K562 (cell line): Measurements from ENCODE around the gene DERL3. TPM values are rescaled to one million over a fixed set of nuclear protein-coding genes. Genes with fewer than 3 reads are reported as not detected.

Experiments used
- ATAC-seq: fragments of 200-7000 bp; cut with Tn5 transposase; 3 replicates; pipeline ENCODE4 v1.9.1; 2020; ENCODE audit warnings: moderate library complexity
- BruUV-seq: library from RNA; stranded (reverse); fragments of 400-500 nt; replicated peaks from 2 replicates; lab custom pipeline; 2021; lab: Mats Ljungman, UMichigan
- CTCF ChIA-PET: fragments of 300-600 bp; formaldehyde crosslinking; extraction: SDS; loops from one replicate; lab custom pipeline; 2021; ENCODE audit warnings: low intra/inter-chr PET ratio; lab: Yijun Ruan, JAX
- POLR2A ChIA-PET: fragments of 300-600, 350-650 bp; sonication (Branson Sonifier 250); formaldehyde crosslinking; extraction: SDS; loops from one replicate; lab custom pipeline; 2021; ENCODE audit warnings: antibody characterized with exemption, inconsistent platforms; lab: Yijun Ruan, JAX
- DNase-seq, 4 experiments: peaks; one replicate each; pipeline versions ENCODE4 v3.0.0 to v3.0.0-alpha.2; 2011 to 2018; ENCODE audit warnings: low spot score in 3 of 4, mixed read lengths in 3 of 4; ENCODE audit errors: extremely low read depth in 1 of 4
- FAIRE-seq: peaks from 2 replicates; lab custom pipeline; 2011; peaks lifted over from hg19 to GRCh38; lab: Jason Lieb, UNC
- H2AFZ ChIP-seq: 2 replicates; pipeline ENCODE4 v1.6.0; 2011; ENCODE audit warnings: low read depth, low read length, control low read depth, inconsistent platforms
- H3K27ac ChIP-seq: fragments of 200-600 bp; 3 replicates; pipeline ENCODE4 v1.8.0; 2011; ENCODE audit warnings: low read depth, mild to moderate bottlenecking, control low read depth, inconsistent platforms, low read length, moderate library complexity, mixed read lengths; ENCODE audit errors: extremely low read depth
- H3K27me3 ChIP-seq, 2 experiments: fragments of 300-600 bp in 1 of 2; 2 replicates in 1 of 2; 3 replicates in 1 of 2; pipeline versions ENCODE4 v1.6.0 to v1.8.0; 2011; ENCODE audit warnings: inconsistent platforms in 2 of 2, low read length in 2 of 2, mild to moderate bottlenecking in 1 of 2, mixed read lengths in 1 of 2, moderate library complexity in 1 of 2; ENCODE audit not compliant: control insufficient read depth in 2 of 2, insufficient read depth in 2 of 2
- H3K36me3 ChIP-seq: fragments of 300-600 bp; 3 replicates; pipeline ENCODE4 v1.8.0; 2011; ENCODE audit warnings: mild to moderate bottlenecking, low read length, inconsistent platforms; ENCODE audit not compliant: control insufficient read depth, insufficient read depth
- H3K4me1 ChIP-seq, 2 experiments: fragments of 200-600 bp in 1 of 2; replicated peaks in 1 of 2; 2 replicates in 1 of 2; 3 replicates in 1 of 2; pipeline versions ENCODE4 v1.5.1 to v1.8.0; 2011; ENCODE audit warnings: inconsistent platforms in 2 of 2, low read length in 2 of 2, mild to moderate bottlenecking in 1 of 2, mixed read lengths in 1 of 2, moderate library complexity in 1 of 2; ENCODE audit not compliant: control insufficient read depth in 2 of 2, insufficient read depth in 2 of 2
- H3K4me2 ChIP-seq: 2 replicates; pipeline ENCODE4 v1.6.1; 2011; ENCODE audit warnings: low read length, control low read depth, inconsistent platforms, mixed read lengths; ENCODE audit not compliant: insufficient read depth
- H3K4me3 ChIP-seq: fragments of 200-600 bp; sonication (generic), shearing (Covaris generic); 2 replicates; pipeline ENCODE4 v1.5.1; 2016; ENCODE audit warnings: control low read depth, inconsistent platforms
- H3K79me2 ChIP-seq: fragments of 200-600 bp; 3 replicates; pipeline ENCODE4 v1.8.0; 2011; ENCODE audit warnings: low read length, inconsistent platforms; ENCODE audit not compliant: control insufficient read depth, insufficient read depth
- H3K9ac ChIP-seq, 2 experiments: 2 replicates each; pipeline versions ENCODE4 v1.6.0 to v1.6.1; 2011; ENCODE audit warnings: low read depth in 2 of 2, low read length in 2 of 2, control low read depth in 1 of 2, inconsistent platforms in 1 of 2, mild to moderate bottlenecking in 1 of 2, mixed read lengths in 1 of 2; ENCODE audit not compliant: insufficient read depth in 1 of 2
- H3K9me1 ChIP-seq: one replicate; pipeline ENCODE4 v1.6.0; 2011; ENCODE audit warnings: inconsistent platforms, mild to moderate bottlenecking, low read length, moderate library complexity; ENCODE audit not compliant: control insufficient read depth, insufficient read depth
- H3K9me3 ChIP-seq: replicated peaks from 2 replicates; pipeline ENCODE4 v1.5.1; 2011; ENCODE audit warnings: low read depth, low read length, inconsistent platforms; ENCODE audit not compliant: control insufficient read depth, insufficient read depth
- H4K20me1 ChIP-seq: replicated peaks from 2 replicates; pipeline ENCODE4 v1.6.1; 2011; ENCODE audit warnings: low read length, inconsistent platforms, mixed read lengths; ENCODE audit not compliant: control insufficient read depth, insufficient read depth
- ATF4 ChIP-seq: fragments of 450-650 bp; formaldehyde crosslinking; IDR thresholded peaks from 2 replicates; pipeline ENCODE4 v1.4.0; 2022; ENCODE audit warnings: mild to moderate bottlenecking, moderate library complexity
- BHLHE40 ChIP-seq: IDR thresholded peaks from 2 replicates; pipeline ENCODE4 v1.6.1; 2011; ENCODE audit warnings: low read length, improper control_type of control experiment
- CREBBP ChIP-seq: IDR thresholded peaks from one replicate; pipeline ENCODE4 v1.6.1; 2012; ENCODE audit warnings: low read depth, mild to moderate bottlenecking, control low read depth, inconsistent platforms, low read length
- MAFF ChIP-seq: IDR thresholded peaks from 2 replicates; pipeline ENCODE4 v1.6.1; 2012; ENCODE audit warnings: low read length, improper control_type of control experiment
- MTA1 ChIP-seq: fragments of 450-650 bp; IDR thresholded peaks from 2 replicates; pipeline ENCODE4 v1.6.1; 2017; ENCODE audit warnings: borderline replicate concordance
- PHF8 ChIP-seq: fragments of 200-600 bp; sonication (generic); IDR thresholded peaks from 2 replicates; pipeline ENCODE4 v1.6.1; 2012; ENCODE audit warnings: mixed run types, mild to moderate bottlenecking, inconsistent platforms, low read length, moderate library complexity, borderline replicate concordance
- PTBP1 ChIP-seq: fragments of 200-400 bp; formaldehyde crosslinking; IDR thresholded peaks from 2 replicates; pipeline ENCODE4 v1.6.1; 2017; ENCODE audit warnings: low read depth, low read length
- SIRT6 ChIP-seq: IDR thresholded peaks from one replicate; pipeline ENCODE4 v1.6.1; 2012; ENCODE audit warnings: low read depth, mild to moderate bottlenecking, control low read depth, inconsistent platforms, low read length, moderate library complexity
- TCF3 ChIP-seq: sonication (generic); formaldehyde crosslinking; IDR thresholded peaks from 2 replicates; pipeline ENCODE4 v1.4.0; 2020; ENCODE audit warnings: mild to moderate bottlenecking, missing genetic modification reagents
- ZNF165 ChIP-seq: fragments of 250-450 bp; sonication (Bioruptor Pico); IDR thresholded peaks from 2 replicates; pipeline ENCODE4 v1.4.0; 2020; ENCODE audit warnings: borderline replicate concordance
- ZNF280B ChIP-seq: fragments of 250-450 bp; sonication (Bioruptor Pico); IDR thresholded peaks from 2 replicates; pipeline ENCODE4 v1.5.1; 2021; ENCODE audit warnings: mild to moderate bottlenecking
- ZNF282 ChIP-seq: sonication (generic); formaldehyde crosslinking; IDR thresholded peaks from 2 replicates; pipeline ENCODE4 v1.8.1; 2023; ENCODE audit warnings: missing genetic modification reagents
- ZNF408 ChIP-seq: fragments of 250-450 bp; sonication (Bioruptor Pico); IDR thresholded peaks from 2 replicates; pipeline ENCODE4 v1.4.0; 2020; ENCODE audit warnings: low read depth, mild to moderate bottlenecking, moderate library complexity
- ZNF740 ChIP-seq, 3 experiments: fragments of 200-800 bp in 1 of 3; sonication (Bioruptor generic) in 1 of 3; sonication (generic) in 1 of 3; formaldehyde crosslinking in 1 of 3; IDR thresholded peaks; 2 replicates each; pipeline versions ENCODE4 v1.6.1 to v1.8.0; 2016 to 2022; ENCODE audit warnings: mild to moderate bottlenecking in 2 of 3, missing compliant biosample characterization in 2 of 3, missing genetic modification characterization in 2 of 3, missing genetic modification reagents in 1 of 3
- WGBS: fragments of 100-300 bp; shearing (Covaris generic); methylation state at CpG from one replicate; pipeline ENCODE4 v1.1.6; 2016; ENCODE audit warnings: low coverage, mixed read lengths; ENCODE audit not compliant: insufficient coverage; ENCODE audit errors: missing lambda C conversion rate; 5-methylcytosine and 5-hydroxymethylcytosine counted together
- in situ Hi-C: fragments of 300-500 bp; cut with MboI; formaldehyde crosslinking; loops from 4 replicates; pipeline ENCODE4 v1.15.0; 2018; ENCODE audit warnings: inconsistent platforms, mixed read lengths
- intact Hi-C: fragments of 100-400 bp; cut with micrococcal nuclease; formaldehyde crosslinking; loops from 2 replicates; pipeline ENCODE4 v1.14.2; 2022
- polyA plus RNA-seq, 8 experiments: library from polyadenylated mRNA; depleted of rRNA in 4 of 8; stranded (reverse) in 5 of 8; unstranded in 3 of 8; fragments of >200 nt; fragmentation: Nextera tagmentation in 2 of 8; fragmentation: Illumina TruSeq in 1 of 8; extraction: Ambion mirVana in 2 of 8; extraction: Trizol in 1 of 8; gene quantifications; 2 replicates each; pipeline versions ENCODE4 v1.2.1 to v1.2.3, GENCODE V29; 2011 to 2014; ENCODE audit warnings: inconsistent platforms in 1 of 8, missing spikeins in 1 of 8
- total RNA-seq, 7 experiments: library from RNA; depleted of rRNA in 6 of 7; stranded (reverse); fragments of >200 nt in 6 of 7; fragmentation: Illumina TruSeq in 2 of 7; extraction: Trizol in 2 of 7; gene quantifications; 2 replicates each; pipeline versions ENCODE4 v1.2.1 to v1.2.3, GENCODE V29; 2011 to 2021; ENCODE audit warnings: low replicate concordance in 1 of 7

DERL3 gene
- total and polyA plus RNA-seq, 9 of the 15 experiments (the other 6 are each of a cell fraction or from before 2014, with no cell fraction given) = 1.3 to 12.4 (median 4.8) TPM

GRCh38 chr22:23831781-23832180 lies 7.0 kb downstream of the DERL3 start:
- no peak for FAIRE-seq
- intact Hi-C loops (no loop called here), in situ Hi-C loops (no loop called here)
- Histone ChIP-seq H3K4me3 (no peak overlapping the region), H3K9me1 (no peaks in the 10 kb centered on the region), H3K4me1 (peaks cover 0 to 13% of the 10 kb centered on the region in 2 experiments; a peak in 2 of 5 replicates), H3K27me3 (no peaks in the 10 kb centered on the region), H3K9ac (no peak overlapping the region; a peak in 1 of 4 replicates), H4K20me1 (no peaks in the 10 kb centered on the region; the same call in 1 of the 2 replicates), H3K4me2 (no peak overlapping the region), H3K9me3 (no peaks in the 10 kb centered on the region), H2AFZ (no peak overlapping the region), H3K27ac (no peak overlapping the region), H3K36me3 (peaks cover 61% of the 10 kb centered on the region; the same call in 2 of the 3 replicates), H3K79me2 (no peaks in the 10 kb centered on the region)
- BruUV-seq = no TSS peak
- CTCF ChIA-PET = no interaction called here
- DNase-seq = no peak
- no peak for ATAC-seq
- 81% methylated on average over 4 of the region's 10 CpGs for WGBS
- POLR2A ChIA-PET = interaction anchor here (0.6 kb wide), 2 partner anchors 205 to 1130 kb away, joined by 3 read pairs; no protein-coding TSS in a partner anchor
- TF ChIP-seq TCF3 (CRISPR knock-in tag) = no peak
- TF ChIP-seq ZNF165 (CRISPR knock-in tag) = no peak
- no peak for TF ChIP-seq ZNF740 (CRISPR knock-in tag; IDR thresholded peaks at IDR 0.05)
- no peak for TF ChIP-seq ZNF740 (tag; IDR thresholded peaks at IDR 0.05)
- no peak for TF ChIP-seq CREBBP
- TF ChIP-seq ZNF282 = no peak
- no peak for TF ChIP-seq PHF8
- no peak for TF ChIP-seq ATF4
- TF ChIP-seq BHLHE40 = no peak
- no peak for TF ChIP-seq ZNF280B
- no peak for TF ChIP-seq MAFF
- TF ChIP-seq SIRT6 = no peak
- no peak for TF ChIP-seq ZNF408
- TF ChIP-seq PTBP1 = no peak
- no peak for TF ChIP-seq MTA1
